UCSD-AML1 (cell line): ENCODE data around the gene KBTBD3.
"Not testable (repeated sequence)": the region's sequence is repeated elsewhere in the genome, so short reads cannot be mapped to it uniquely, and the experiment has no call there.

Source experiments
- DNase-seq: peaks from one replicate; lab custom pipeline; 2025; ENCODE audit not compliant: unreplicated experiment; lab: John Stamatoyannopoulos, UW

KBTBD3 gene

DNA sequence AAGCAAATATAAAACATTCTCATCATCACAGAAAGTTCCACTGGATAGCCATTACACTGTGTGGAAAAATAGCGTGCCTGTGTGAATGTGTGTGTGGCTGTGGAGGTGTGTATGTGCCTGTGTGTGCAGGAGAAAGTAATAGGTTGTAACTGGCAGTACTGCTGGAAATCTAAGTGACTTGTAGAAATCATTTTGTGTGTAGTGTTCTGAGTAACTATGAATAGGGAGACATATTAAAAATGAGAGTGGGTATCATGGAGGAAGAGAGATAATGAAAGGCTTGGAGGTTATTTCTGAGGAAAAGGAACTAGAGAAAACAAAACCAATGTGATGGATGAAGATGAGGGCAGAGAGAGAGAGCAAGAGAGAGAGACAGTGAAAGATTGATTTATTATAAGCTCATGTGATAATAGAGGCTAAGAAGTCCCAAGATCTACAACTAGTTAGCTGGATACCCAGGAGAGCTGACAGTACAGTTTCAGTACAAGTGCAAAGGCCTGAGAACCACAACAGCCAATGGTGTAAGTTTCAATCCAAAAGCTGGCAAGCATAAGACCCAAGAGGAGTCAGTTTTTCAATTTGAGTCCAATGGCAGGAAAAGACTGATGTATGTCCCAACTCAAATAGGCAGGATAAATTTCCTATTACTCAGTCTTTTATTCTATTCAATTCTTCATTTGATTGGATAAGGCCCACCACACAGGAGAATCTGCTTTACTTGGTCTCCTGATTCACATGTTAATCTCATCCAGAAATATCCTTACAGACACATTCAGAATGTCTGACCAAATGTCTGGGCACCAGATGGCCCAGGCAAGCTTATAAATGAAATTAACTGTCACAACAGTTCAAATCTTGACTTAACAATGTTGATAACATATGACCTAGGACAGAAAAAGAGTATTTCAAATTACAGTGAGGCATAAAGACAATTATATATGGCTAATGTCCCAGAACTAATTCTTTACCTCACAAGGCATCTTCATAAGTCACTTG, 14.9 kb downstream of the KBTBD3 start:
- no peak for DNase-seq

DNA sequence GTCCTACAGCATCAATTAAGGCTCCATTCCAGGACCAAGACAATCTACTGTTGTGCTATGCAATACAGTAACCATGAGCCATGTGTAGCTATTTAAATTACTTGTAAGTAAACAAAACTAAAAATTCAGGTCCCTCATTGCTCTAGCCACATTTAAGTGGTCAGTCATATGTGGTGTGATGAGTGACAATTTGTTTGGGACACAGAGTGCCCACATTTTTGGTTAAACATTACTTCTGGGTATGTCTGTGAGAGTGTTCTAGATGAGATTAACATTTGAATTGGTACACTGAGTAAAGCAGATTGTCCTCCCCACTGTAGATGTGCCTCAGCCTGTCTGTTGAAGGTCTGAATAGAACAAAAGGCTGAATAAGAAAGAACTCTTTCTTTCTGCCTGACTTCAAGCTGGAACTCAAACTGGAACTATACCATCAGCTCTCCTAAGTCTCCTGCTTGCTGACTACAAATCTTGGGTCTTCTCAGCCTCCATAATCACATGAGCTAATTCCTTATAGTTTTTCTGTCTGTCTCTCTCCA, 15.8 kb downstream of the KBTBD3 start:
- DNase-seq = no peak

DNA sequence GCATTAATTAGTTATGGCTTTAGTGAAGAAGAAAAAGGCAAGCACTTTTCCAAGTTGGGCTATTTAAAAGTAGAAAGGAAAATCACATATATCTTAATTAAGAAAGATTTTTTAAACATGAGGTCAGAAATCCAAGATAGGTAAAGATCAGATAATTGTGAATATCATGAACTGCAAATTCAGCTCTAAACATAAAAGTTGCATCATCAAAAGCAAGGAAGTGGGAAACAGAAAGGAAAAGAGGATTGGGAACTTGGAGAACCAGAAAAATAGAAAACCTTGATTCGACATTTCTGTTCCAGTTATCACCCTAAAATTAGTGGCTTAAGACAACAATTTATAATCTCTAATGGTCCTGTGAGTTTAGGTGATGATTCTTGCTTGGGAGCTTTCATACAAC, 17.5 kb downstream of the KBTBD3 start:
- DNase-seq = no peak

DNA sequence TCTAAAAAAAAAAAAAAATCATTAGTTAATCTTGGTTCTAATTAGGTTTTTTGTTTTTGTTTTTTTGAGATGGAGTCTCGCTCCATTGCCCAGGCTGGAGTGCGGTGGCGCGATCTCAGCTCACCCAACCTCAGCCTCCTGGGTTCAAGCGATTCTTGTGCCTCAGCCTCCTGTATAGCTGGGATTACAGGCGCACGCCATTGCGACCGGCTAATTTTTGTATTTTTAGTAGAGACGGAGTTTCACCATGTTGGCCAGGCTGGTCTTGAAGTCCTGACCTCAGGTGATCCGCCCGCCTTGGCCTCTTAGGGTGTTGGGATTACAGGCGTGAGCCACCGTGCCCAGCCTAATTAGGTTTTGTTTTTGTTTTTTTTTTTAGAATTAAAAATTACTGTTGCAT, 18.8 kb downstream of the KBTBD3 start:
- not testable (repeated sequence) for DNase-seq

DNA sequence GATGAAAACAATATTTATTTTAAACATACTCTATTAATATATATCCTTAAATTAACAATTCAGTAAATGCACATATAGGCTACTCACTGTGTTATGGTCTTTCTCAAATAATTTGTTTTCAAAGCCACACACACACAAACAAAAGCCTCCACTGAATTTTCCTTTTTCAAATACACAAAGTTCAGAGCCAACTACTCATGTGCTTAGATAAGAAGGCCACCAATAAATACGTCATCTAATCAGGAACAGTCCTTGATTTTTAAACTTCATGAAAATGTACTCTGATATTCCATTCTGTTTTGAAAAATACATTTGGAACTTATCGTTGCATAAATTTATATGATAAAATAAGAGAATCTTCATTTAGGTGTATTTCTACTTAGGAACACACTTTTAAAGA, 26.0 kb downstream of the KBTBD3 start:
- DNase-seq = no peak

DNA sequence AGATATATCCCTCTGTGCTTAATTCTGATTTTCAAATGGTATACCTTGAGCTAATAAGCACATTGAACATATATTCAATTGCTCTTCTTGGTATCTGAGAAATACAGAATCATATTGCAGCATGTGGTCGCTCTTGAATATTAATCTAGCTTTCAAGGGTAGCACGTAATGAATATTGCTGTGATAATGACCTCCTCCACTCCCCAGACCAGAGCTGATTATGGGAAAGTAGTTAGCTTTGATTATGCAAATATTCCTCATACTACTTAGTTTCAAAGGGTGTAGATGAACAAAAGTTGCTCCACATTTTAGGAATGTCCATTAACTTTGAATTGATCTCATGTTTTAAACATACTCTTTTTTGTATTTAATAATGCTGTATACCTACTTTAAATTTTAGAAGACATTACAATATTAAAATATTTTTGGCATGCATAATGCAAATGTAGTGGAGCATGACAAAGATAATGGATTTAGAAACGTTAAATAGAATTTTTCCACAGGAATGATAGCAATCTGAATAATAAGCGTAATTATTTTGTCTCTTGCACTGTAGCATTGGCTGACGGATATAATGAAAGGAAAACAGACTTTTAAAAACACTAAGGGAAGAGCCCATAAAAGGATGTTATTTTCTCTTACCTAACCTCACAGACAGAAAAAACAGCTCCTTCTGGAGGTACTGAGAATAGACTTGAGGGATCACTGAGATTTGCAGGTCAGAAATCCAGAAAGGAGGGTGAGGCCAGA, 27.2 kb downstream of the KBTBD3 start:
- no peak for DNase-seq

DNA sequence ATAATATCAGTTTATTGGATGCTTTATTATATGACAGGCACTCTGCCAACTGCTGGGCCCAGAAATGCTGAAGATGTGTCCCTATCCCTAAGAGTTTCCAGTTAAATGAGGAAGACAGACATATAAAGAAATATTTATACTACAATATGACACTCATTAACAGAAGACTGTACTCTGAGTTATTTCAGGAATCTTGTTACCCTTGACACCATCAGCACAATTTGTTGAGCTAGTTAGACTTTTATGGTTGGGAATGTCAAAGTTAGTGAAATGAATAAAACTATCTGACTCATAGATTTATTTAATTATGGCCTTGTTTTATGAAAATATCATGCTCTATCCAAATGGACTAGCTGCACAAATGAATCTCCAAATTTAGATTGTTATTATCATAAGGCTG, 29.5 kb downstream of the KBTBD3 start:
- no peak for DNase-seq

DNA sequence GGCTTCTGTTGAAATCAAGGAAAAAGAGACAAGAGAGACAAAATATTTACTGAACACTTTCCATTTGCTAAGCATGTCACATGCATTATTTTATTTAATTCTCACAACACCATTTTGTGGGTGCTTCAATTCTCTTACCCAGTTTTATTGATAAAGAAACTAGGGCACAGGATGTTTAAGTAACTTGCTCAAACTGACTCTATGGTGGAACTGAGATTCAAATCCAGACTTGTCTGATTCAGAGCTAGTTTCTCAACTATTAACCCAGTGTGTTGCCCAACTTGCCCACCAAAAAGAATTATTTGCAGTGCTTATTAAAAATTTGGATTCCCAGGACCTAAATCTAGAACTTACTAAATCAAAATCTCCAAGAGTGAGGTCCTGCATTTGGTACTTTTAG, 33.6 kb downstream of the KBTBD3 start:
- no peak for DNase-seq

DNA sequence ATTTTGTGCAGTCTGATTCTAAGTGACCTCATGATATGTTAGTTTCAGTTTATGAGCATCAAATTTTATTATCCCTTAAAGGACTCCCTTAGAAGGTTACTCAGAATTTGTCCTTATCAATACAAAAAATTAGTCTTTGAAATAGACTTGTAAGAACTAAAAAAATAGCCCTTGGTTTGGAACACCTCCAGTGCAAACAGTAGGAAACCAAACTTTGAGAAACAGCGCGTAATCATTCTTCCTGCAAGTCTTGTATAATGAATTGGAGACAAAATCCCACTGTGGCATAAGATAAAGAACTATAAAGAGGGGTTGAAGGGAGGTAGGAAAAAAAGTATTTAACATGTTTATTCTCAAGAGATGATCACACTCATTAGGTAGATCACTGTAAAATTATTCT, 44.3 kb downstream of the KBTBD3 start:
- DNase-seq = no peak

DNA sequence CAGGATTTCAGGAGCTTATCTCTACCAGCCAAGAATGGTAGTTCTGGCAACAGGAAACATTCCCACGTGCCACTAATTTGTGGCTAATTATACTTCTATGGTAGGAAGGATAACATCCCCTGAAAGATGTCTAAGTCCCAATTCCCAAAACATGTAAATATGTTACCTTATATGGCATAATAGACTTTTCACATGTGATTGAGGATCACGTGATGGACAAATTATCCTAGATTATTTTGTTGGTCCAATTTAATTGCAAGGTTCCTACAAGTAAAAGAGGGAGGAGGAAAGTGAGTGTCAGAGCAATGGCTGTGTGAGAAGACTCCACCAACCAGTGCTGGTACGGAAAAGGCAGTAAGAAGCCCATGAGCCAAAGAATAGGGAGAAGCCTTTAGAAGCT, 45.2 kb downstream of the KBTBD3 start:
- DNase-seq = no peak

DNA sequence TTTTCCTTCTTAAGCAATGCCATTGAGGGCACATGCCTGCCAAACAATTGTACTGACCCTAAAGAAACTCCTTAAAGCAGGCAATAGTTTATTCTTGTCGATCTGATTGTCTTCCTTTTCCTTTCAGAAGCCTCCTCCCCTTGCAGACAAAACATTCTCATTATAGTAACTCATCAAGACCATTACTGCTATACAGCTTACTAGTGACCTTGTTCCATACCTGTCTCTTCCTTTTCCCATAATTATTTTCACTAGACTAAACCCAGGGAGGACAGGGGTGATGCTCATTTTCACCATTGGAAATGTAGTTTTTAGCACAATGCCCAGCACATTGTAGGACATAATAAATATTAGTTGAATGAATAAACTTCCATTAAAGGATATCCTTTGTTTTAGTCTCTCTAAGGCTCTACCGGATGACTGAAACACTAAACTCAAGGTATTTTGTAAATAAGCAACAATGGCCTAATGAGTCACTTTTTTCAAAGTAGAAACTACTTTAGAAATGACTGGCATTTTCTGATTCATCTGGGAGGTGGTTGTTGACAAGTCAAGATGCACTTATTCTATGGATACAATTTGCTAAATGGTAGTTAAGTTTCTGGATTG, 45.8 kb downstream of the KBTBD3 start:
- no peak for DNase-seq

DNA sequence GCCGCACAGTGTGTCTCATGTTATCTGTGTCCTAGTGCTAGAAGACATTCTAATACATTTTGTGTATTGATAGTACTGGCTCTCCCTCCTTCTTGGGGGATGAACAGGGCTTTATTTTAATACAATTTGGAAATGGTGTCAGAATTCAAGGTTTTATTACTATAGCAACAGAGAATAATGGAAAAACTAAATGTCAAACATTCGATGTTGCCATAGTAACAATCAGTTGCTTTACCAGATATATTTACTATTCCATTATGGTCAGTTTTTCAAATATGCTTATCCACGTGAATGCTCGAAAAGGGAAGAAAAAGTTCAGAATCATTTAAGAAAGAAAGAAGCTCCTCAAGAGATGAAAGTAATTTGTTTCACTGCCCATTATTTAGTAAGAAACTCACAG, 46.5 kb downstream of the KBTBD3 start:
- no peak for DNase-seq

DNA sequence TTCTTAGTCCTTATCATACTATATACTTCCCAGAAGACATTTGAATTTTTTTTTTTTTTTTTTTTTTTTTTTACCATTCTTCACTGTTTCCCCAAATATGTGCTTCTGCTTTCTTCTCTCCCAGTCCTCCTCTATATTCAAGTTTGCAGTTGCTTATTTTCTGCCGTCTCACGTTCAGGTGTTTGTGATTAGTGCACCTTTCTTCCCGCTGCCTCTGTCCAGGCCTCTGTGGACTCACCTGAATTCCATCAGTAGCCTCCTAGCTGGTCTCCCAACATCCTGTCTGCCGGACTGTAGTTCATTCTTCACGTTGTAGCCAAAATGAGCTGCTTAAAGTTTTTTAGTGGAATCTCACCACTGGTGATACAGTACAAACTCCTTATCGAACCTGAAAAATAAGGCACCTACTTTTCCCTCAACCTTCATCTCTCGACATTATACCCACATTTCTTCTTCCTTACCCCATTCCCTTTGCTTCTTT, 54.3 kb downstream of the KBTBD3 start:
- DNase-seq = no peak

DNA sequence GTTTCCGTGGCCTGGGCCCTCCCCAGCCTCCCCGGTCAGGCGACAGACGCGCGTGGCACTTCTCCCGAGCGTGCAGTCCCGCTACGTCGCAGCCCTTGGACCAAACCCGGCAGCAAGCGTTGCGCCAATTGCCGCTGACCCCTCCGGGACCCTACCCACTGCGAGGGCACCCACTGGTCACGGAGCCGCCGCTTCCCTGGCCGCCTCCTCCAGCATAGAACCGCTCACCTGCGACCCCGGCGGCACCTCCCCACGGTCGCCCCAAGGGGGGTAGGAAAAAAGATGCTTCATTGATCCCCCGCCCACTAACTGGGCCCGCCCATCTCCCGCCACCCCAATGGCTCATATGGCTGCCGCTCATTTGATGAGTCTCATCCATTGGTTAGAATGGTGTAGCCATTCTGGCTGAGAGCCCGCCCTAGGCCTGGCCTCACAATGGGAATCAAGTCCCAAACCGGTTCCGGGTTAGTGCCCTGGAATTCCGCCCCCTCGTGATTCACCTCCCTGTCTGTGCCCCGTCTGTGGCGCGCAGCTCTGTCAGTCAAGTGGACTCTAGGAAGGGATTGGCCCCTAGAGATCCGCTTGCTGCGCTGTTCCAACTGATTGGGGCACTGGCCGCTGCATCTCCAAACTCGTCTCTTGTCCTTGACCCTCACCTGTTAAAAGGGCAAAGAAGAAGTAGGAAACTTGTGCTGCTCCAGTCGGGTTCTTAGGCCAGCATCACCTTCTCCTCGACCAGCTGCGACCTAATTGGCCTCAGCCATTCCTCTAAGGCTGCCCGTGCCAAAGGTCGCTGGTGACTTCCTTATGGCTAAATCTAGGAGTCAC, 55.0 kb downstream of the KBTBD3 start, which contains the start of gene MSANTD4:
TSS of gene MSANTD4 (minus strand) at position 274 of the 828 bp plus-strand sequence. CDS start 11,323 bp downstream, outside the sequence.
- peak; percentile 96 for DNase-seq

DNA sequence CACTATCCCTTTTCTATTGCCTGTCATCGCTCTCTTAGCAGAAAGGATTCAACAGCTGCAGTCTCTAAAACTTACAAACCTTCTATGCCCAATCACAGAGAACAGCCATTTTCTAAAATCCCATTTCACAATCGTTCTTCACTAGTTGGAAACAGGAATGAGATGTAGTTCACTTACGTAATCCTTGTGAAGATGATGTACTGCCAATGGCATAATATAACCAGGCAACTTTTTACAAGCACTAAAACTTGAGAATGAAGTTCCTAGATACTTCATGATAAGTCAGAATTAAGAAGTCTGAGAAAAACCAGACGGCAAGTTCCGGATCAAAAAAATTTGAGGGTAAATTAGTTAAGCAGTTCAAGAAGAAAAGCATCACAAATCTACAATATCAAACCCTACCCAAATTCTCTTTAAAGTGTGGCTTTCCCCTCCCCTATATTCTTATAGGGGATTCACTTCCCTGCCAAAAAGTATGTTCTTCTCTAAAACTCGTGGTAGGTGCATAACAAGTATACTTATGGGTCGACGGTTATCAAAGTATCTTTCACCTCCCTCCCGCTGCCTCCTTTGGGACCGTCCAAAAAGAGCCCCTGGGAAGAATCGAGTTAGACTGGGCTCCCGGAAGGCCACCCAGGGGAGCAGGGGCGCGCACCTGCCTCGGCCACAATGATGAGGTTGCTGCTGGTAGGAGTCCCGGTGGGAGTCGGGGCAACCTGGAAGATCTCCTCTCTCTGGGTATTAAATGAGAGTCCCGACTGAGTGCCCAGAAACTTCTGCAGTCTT, 55.8 kb downstream of the KBTBD3 start:
- DNase-seq = no peak

DNA sequence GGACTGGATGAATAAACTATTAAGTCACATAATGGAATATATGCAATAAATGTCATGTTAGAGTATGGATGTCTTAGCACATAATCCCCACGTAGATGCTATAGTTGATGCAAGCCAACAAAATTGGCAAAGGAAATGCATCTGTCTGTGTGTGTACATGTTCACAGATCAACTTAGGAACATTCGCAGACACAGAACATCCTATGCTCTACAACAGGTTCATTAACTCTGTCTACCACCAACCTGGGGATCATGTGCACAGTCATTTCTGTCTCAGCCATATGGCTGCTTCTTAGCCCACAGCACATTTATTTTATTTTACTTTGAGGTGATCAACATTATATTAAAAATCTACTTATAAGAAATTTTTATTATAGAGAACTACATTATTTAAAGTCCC, 60.1 kb downstream of the KBTBD3 start:
- no peak for DNase-seq

DNA sequence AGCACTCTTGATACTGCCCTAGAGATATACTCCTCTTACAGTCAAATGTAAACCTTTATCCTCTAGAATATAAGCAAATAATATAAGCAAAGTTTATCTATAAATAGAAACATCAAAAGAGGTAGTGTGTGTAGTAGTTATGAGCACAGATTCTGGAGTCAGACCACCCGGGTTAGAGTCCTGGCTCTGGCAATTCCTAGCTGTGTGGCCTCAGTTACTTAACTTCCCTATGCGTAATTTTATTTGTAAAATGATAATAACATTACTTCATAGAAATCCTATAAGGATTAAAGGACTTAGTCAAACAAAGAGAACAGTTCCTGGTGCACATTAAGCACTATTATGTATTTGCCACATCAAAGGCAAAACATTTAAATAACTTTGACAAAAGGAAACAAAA, 62.1 kb downstream of the KBTBD3 start:
- DNase-seq = no peak

DNA sequence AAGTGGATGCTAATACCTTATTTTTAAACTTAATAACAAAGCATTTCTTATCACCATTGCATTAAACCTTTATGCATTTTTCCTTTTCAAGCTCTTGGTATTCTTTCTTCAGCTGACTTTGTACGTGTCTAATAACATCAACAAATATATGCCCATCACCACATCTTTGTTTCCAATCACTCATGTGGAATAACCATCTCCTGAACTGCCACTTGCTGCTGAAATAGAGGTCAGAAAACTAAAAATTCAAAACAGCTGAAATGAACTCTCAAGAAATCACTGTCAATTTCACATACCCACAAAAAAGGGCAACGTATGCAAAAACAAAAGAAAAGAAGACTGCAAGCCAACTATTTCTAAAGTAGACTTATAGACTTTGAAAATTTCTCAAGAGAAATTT, 62.5 kb downstream of the KBTBD3 start:
- no peak for DNase-seq

DNA sequence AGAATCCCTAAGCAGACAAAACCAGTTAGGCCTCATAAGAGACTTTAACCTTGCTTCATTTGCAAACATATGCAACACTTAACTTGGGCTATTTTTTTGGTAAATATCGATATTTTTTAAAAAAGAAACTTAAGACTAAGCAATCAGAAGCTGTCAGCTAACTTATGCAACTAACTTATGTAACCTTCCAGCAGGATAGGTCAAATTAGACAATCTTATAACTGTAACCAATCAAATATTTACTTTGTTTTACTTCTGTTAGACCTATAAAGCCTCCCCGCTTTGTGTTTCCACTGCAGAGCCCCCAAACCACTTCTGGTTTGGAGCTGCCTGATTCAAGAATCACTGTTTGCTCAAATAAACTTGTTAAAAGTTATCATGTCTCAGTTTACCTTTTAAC, 63.1 kb downstream of the KBTBD3 start:
- no peak for DNase-seq

DNA sequence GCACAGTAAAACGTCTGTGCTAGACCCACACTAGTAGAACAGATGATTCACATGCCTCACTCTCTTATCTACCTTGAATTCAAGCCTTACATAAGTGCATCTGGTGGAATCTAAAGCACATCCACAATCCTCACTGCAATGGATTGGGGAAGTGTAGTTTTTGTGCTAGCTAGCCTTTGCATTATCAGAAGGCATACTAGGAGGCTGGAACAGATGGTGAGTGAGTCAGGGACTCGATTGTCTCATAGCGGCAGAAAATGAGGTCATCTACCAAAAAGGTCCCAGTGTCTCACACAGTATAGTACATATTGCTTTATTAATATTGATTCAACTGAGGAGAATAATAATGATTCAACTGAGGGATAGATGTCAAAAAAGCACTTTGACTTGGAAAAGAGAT, 64.4 kb downstream of the KBTBD3 start:
- no peak for DNase-seq
